GM19463 (cell line): ENCODE measurements around the gene KRT80.

Experiments
- ATAC-seq: cut with Tn5 transposase; IDR thresholded peaks from one replicate; pipeline ENCODE4 v1.9.1; 2021; ENCODE audit warnings: mild to moderate bottlenecking, moderate library complexity; ENCODE audit not compliant: unreplicated experiment

Gene KRT80

GRCh38 chr12:52141875-52142274, 49.9 kb downstream of the KRT80 start:
- ATAC-seq, result no peak

DNA sequence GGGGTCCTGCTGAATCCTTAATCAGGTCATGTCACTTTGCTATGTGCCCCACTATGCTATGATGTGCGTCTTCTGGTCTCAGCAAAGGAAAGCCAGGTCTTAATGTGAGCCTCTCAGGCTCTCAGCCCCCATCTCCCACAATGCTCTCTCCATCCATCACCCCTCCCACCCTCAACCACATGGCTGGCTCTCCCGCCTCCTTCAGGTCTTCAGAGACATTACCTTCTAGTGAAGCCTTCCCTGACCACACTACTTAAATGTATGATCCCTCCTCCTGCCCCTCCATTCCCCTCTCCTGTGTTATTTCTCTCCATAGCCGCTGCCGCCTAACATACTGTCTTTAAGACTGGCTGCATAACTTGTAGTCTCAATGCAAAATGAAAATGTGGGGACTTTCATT, 50.5 kb downstream of the KRT80 start:
- ATAC-seq, result no peak

- no peak for ATAC-seq
Observed at GRCh38 chr12:52139579-52140062, 52.2 kb downstream of the KRT80 start.

- ATAC-seq, result no peak
Observed at GRCh38 chr12:52139147-52139546, 52.7 kb downstream of the KRT80 start.

GRCh38 chr12:52137746-52138145, 54.1 kb downstream of the KRT80 start:
- ATAC-seq, result no peak

GRCh38 chr12:52132754-52133161, 59.1 kb downstream of the KRT80 start:
- no peak for ATAC-seq

DNA sequence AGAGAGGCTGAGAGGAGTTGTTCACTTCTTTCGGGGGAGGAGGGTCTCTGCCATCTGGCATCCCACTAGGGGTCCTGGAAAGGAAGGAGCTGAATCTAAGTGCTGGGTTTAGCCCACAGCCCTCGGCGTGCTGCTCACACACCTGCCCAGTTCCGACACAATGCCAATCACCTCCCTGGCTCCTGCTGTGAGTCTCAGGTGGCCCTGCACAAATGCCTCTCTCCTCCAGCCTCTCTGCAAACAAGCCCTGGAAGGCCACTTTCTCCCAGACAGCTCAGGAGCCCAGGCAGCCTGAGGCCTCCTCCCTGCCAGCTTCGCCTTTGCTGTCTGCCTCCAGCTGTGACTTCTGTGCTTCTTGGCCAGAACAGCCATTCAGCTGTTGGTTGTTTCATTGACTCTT, 61.1 kb downstream of the KRT80 start:
- no peak for ATAC-seq

DNA sequence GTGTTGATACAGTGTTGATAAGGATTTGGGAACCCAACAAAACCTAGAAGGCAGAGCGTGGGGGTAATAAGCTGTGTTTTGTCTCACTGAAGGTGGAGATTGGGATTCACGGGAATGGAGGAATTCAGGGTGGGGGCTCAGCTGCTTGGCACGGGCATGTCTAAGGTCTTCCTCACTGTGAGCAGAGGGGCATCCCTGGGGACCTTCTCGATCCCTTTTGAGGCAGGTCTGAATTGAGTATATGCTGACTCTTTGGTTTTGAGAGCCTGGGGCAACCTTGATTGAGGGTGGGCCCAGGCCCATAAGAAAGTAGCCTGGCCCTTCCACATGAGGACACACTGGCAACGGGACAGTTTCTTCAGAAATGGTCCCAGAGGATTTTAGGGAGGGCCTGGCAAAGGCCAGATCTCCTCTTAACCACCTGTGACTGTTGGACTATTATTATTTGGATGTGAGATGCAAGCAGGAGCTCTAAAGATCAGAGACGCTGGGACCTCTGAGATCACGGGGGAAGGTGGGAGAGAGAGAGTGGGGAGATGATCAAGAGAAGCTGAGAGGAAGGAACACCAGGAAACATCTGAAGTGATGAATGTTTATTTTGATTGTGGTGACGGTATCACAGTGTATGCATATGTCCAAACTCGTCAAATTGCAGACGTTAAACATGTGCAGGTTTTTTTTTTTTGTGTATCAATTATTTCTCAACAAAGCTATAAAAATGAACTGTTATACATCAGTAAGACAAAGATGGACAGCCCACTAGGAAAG, 63.9 kb downstream of the KRT80 start:
- no peak for ATAC-seq

- ATAC-seq, result no peak
Observed at GRCh38 chr12:52126605-52127578, 64.9 kb downstream of the KRT80 start.

DNA sequence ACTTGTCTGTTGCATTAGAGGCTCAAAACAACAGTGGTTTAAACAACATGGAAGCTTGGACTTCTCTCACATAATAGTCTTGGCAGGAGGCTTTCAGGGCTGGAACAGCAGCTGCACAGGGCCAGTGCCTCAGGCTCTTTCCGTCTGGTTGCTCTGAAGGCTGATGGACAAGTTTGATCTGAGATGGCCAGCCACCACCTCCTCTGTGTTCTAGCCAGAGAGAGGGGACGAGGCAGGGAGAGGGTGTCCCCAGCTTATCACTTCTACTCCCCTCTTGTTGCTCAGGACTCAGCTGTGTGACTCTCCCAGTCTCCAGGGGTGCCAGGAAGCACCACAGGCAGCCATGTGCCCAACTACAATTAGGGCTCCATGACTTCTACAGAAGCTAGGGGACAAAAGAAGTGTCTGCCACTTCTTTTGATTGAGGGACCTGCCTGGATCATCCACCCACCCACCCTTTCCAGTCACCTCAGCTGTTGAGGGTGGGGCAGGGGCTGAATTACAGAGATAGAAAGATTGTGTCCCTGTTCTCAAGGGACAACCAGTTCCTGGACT, 65.7 kb downstream of the KRT80 start:
- ATAC-seq, result no peak

DNA sequence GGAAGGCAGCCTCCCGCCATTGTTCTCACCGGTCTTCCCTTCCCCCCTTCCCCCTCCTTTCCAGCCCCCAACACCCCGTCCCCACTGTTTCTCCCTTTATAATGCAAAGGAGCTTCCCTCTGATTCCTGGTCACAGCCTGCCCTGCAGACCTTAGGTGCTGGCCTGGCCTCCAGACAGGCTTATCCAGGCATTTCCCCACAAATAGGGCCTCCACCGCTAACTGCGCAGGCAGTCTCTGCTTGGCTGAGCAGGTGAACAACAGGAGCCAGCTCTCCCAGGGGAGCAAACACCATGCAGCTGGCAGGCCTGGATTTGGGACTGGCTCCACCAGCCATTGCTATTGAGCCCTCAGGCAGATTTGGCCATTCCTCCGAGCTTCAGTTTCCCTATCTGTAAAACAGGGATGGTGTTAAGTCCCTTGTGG, 66.3 kb downstream of the KRT80 start:
- ATAC-seq, result no peak

DNA sequence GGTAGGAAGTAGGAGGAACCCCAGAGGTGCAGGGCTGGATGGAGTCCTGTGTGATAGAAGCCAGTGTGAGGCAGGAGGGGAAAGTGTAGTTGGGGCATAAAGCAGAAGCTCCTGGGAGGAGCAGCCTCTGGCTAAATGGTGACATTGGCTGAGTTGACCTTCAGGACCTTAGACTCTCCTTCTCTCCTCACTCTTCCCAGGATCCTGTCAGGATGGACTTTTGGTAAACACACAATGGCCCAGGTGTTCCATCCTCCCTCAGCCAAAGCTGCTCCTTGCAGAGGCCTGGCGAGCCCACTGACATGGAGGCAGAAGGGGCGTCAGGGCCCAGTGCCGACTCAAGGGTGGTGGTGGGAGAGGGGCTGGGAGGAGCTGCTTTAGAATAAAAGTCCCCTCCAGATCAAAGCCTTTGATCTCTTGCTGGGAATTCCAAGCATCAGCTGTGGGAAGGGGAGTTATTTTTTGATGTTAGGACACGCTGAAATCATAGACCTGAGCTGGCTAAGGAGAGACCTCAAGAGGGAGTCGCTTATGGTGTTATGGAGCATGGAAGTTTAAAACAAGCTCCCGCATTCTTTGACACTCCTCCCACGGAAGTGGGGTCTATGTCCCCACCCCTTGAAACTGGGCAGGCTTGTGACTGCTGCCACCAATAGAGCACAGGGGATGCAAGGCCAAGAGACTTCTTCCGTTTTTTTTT, 68.2 kb downstream of the KRT80 start:
- ATAC-seq, result no peak

GRCh38 chr12:52122904-52123303, 68.9 kb downstream of the KRT80 start:
- ATAC-seq, result no peak

DNA sequence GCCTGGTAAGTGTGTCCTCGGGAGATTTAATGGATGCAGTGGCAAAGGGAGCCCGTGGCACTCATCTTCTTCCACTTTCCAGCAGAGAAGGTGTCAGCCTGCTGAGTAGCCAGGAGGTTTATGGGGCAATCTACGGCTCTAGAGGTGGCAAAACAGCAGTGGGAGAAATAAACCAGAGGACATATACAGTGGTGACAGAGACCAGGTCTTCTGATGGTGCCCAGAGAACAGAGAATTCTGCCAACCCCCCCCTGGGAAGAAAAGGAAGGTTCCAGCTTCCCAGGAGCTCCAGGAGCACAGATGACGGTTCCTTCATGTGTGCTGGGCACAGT, 69.3 kb downstream of the KRT80 start:
- no peak for ATAC-seq

GRCh38 chr12:52121824-52122539, 69.8 kb downstream of the KRT80 start:
- ATAC-seq, result no peak

DNA sequence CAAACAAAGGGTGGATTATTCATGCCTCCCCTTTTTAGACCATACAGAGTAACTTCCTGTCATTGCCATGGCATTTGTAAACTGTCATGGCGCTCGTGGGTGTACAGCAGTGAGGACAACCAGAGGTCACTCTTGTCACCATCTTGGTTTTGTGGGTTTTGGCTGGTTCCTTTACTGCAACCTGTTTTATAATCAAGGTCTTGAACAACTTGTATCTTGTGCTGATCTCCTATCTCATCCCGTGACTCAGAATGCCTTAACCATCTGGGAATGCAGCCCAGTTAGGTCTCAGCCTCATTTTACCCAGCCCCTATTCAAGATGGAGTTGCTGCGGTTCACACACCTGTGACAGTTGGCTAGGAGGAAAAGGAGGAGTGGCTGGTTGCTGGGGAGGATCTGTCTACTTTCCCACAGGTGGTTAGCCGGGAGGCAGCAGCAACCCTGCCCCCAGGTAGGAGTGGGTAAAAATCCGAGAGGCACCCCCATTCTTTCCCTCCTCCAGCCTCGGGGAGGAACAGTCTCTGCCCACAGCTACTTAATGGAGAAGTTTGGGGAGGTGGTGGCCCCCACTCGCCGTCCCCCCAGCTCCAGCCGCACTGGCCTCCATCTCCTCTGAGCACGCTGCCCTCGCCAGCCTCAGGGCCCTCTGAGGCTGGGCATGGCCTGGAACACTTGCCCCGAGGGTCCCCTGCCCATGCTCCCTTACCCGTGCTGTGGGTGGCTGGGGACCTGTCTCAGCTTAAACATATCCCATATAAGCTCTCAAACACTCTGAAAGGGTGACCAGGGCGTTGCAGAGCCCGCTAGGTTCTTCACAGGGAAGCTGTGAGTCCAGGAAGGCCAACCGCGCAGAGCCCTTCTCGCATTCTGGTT, 70.6 kb downstream of the KRT80 start:
- ATAC-seq, result no peak

GRCh38 chr12:52119398-52120254, 72.2 kb downstream of the KRT80 start:
- no peak for ATAC-seq
